GM18858 (cell line): ENCODE measurements around the gene GDF10.

Experiments
- ATAC-seq: cut with Tn5 transposase; IDR thresholded peaks from one replicate; pipeline ENCODE4 v1.9.1; 2021; ENCODE audit not compliant: unreplicated experiment

GDF10 gene

GRCh38 chr10:47331491-47331890, 31.5 kb downstream of the GDF10 start:
- no peak for ATAC-seq

DNA sequence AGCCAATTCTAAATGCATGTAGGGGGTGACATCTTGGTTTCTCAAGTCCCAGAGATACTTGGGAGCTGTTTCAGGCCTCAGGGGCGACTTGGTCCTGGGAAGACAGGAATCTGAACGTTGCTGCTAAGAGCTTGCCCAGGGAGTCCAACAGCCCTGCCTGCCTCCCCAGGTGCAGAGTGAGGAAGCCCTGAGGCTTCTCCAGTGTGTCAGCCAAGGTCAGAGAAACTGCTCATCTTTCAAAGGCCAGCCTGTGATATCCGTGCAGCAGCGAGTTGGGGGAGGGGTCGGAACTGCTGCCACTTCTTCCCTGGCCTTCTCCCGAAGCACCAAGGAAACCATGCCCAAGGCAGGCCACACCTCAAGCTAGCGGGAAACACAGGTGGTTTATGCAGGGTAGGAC, 32.0 kb downstream of the GDF10 start:
- no peak for ATAC-seq

- no peak for ATAC-seq
Observed at GRCh38 chr10:47332371-47332770, 32.4 kb downstream of the GDF10 start.

- no peak for ATAC-seq
Observed at GRCh38 chr10:47332946-47333345, 32.9 kb downstream of the GDF10 start.

DNA sequence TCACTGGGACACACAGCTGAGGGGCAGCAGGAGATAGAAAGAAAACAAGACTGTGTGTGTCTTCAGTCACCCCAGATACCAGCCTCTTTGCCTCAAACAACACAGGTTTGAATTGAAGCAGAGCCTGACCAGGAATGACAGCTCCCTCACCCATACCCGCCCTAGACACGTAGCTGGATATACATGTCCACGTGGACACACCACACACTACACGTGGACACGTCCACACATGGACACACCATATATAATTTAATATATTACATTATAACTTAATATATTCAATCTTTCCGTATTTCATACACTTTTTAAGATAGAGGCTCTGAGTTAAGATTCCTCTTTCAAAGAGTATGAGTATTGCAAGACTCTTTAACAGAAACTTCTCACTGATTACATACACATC, 33.5 kb downstream of the GDF10 start:
- ATAC-seq, result no peak

DNA sequence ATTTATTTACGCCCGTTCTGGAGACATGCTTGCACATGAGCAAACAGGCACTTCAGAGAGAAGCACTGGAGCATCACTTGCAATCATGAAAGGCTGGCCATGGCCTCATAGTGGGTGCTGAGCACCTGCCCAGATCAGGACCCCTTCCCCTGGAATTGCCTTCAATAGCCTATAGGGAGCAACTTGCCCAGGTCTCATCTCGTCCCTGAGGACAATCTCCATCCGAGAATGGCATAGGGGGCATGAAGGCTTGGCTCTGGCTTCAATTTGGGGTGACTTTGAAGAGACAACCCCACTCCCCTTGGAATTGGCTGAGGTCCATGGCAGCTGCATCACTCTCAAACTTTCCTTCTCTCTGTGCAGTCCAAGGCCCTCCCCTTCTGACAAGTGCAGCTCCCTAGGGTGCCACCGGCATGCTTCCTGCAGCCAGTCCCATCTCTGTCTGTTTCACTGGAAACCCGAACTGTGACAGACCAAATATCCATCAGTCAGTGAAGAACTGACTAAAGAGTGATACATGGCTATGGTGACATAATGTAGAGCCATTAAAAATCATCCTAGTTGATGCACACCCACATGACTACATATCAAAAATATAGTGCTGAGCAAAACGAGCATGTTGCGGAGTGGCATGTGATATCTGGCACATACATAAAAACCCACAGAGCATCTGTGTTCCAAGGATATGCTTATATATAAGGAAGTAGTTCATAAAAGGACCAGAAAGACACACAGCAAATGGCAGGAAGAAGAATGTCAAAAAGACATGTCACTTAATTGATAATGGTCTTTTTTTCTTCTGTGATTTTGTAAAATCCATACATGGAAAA, 34.7 kb downstream of the GDF10 start:
- ATAC-seq, result no peak

GRCh38 chr10:47335906-47336305, 35.9 kb downstream of the GDF10 start:
- no peak for ATAC-seq

DNA sequence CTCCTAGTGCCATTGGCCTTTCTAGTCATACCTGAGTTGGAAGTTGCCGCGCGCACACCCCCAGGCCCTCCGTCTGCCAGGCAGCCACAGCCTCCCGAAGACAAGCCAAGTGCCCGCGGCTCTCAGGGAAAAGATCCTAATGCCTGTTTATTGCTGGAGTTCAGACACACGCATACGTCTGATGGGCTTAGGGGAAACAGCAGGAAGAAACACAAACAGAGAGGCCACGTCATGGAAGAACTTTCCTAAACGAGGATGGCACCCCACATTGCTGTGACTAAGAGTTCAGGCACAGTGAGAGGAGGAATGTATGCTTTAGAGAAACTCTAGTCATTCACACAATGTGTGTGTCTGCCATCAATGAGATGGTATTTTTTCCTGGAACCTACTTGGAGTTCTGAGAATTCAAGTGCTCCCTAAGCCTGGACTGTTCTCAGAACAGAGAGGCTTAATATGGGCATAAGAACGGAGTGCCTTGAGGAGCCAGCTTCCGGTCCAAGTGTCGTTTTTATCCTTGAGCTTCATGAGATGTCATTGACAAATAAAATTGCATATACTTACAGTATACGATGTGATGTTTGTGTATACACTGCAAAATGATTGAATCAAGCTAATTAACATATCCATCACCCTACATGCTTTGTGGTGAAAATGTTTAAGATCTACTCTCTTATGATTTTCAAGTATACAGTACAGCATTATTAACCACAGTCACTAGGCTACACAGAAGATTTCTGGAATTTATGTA, 36.6 kb downstream of the GDF10 start:
- ATAC-seq, result no peak

DNA sequence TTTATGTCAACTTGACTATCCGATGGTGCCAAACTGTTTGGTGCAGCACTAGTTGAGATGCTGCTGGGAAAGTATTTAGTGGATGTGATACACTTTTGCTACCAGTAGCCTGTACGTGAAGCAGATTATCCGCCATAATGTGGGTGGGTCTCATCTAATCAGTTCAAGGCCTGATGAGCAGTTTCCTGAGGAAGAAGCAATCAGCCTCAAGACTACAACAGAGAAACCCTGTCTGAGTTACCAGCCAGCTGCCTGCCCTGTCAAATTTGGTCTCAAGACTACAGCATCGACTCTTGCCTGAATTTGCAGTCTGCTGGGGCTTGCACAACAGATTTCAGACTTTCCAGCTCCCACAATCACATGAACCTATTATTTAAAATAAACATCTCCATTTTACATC, 37.3 kb downstream of the GDF10 start:
- no peak for ATAC-seq

DNA sequence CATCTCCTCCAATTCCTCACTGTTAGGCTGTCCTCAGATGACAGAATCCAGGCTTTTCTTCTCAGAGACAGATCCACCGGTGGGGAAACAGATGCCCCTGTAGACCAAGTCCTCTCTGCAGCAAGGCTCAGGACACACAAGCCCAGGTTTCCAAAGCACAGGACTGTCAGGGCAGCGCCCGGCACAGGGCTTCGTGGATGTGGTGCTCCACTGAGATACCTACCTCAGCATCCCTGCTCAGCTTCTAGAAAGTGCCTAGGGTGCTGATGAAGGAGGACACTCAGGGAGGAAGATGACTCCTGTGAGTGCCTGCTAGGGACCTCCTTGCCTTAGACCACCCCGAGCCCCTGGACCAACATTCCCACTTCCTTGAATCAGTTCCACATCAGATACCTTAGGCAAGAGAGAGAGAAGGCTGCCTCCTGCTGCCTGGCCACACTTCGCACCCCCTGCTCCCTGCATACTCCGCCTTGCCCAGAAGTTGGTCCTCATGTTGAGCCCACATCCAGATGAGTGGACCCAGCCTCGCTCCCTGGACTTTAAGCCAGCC, 39.3 kb downstream of the GDF10 start:
- ATAC-seq, result no peak

- ATAC-seq, result no peak
Observed at GRCh38 chr10:47339759-47340607, 40.0 kb downstream of the GDF10 start.

DNA sequence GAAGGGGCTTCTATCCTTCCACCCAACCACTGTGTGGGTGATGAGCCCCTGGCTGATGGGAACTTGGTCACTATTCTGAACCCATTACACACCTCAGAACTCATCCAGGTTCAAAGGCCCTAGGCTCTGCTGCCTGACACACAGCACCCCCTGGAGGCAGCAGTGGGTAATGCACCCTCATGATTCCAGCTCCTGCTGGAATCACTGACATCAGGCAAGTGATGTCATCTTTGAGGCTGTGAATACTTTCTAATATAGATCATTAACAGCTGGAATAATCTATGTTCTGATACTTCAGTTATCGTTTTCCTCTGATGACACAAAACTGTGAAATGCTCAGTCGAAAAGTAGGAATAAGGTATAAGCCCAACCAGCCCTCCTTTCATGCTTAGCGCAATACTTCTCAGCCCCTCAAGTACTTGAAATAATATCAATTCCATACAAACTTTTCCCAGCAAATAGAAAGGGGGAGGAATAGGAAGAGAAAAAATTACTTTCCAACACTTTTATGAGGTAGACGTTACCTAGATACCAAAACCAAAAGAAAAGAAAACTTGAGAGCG, 40.7 kb downstream of the GDF10 start:
- ATAC-seq, result no peak

DNA sequence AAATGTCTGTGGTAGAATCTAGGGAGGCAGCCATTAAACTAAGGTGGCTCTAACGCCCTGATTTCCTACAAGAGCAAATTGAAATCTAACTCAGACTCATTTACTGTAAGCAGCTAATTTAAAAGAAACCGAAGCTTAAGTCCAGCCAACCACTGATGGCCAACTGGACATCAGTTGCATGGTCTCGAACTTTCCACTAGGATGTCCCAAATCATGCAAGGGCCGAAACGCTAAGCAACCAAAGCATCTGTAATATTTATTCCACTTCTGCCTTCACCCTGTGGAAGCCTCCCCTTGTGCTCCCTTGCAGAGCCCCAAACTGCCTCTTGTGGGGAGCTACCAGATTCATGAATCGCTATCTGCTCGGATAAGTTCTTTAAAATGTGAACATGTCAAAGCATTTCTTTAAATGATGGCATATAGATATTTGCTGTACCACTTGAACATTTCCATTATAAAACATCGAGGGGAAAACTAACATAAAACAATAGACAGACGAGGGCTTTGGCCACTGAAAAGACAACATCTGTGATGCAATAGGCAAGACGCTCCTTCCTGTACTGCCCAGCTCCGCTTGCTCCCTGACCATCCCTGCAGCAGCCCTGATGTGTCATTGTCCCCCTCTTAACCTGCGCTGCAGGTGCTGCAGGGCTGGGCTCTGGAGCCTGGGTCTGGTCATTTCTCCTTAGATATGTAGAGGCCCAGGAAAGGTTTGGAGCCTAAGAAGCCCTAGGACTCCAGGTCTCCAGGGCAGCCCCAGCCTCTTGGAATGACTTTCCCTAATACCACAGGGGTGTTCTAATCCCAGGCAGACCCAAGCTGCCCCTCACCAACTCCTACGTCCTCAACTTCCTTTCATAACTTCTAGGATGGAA, 45.2 kb downstream of the GDF10 start:
- ATAC-seq, result no peak

GRCh38 chr10:47346581-47347302, 46.7 kb downstream of the GDF10 start:
- no peak for ATAC-seq

GRCh38 chr10:47347303-47347675, 47.3 kb downstream of the GDF10 start:
- ATAC-seq, result no peak

DNA sequence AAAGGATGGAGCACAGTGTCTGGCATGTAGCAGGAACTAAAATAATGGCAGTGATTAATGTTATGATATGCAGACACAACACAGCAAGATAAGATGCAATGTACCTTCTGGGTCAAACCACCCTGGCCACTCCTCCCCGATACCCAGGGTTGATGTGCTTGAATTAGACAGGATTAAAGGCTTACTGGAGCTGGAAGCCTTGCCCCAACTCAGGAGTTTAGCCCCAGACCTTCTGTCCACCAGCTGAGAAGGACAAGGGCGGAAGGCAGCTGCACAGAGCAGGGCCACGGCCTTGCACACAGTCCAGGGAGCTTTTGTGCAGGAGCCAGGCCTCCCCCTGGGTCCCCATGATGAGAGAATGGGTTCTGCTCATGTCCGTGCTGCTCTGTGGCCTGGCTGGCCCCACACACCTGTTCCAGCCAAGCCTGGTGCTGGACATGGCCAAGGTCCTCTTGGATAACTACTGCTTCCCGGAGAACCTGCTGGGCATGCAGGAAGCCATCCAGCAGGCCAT, 48.2 kb downstream of the GDF10 start, which contains the start of gene RBP3:
Gene RBP3 (plus strand): TSS at position 226 of the 514 bp plus-strand sequence. CDS start 122 bp downstream, at position 348.
- ATAC-seq, result no peak

DNA sequence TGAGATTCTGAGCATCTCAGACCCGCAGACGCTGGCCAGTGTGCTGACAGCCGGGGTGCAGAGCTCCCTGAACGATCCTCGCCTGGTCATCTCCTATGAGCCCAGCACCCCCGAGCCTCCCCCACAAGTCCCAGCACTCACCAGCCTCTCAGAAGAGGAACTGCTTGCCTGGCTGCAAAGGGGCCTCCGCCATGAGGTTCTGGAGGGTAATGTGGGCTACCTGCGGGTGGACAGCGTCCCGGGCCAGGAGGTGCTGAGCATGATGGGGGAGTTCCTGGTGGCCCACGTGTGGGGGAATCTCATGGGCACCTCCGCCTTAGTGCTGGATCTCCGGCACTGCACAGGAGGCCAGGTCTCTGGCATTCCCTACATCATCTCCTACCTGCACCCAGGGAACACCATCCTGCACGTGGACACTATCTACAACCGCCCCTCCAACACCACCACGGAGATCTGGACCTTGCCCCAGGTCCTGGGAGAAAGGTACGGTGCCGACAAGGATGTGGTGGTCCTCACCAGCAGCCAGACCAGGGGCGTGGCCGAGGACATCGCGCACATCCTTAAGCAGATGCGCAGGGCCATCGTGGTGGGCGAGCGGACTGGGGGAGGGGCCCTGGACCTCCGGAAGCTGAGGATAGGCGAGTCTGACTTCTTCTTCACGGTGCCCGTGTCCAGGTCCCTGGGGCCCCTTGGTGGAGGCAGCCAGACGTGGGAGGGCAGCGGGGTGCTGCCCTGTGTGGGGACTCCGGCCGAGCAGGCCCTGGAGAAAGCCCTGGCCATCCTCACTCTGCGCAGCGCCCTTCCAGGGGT, 48.9 kb downstream of the GDF10 start:
- ATAC-seq, result no peak

- ATAC-seq, result no peak
Observed at GRCh38 chr10:47349516-47349915, 49.5 kb downstream of the GDF10 start.
